Astrocyte of the spinal cord (primary cell): ENCODE data around the gene PLCH1.

Experiments
- DNase-seq: peaks from one replicate; pipeline ENCODE4 v3.0.0; 2011; ENCODE audit warnings: low read depth, low spot score
- H3K4me3 ChIP-seq: 2 replicates; pipeline ENCODE4 v1.5.1; 2011; ENCODE audit warnings: low read depth, mild to moderate bottlenecking, low read length, moderate library complexity
- CTCF ChIP-seq: IDR thresholded peaks from 2 replicates; pipeline ENCODE4 v1.5.1; 2012; ENCODE audit warnings: low read depth, mild to moderate bottlenecking, low read length, inconsistent platforms
- in situ Hi-C: cut with HindIII; loops from 2 replicates; pipeline ENCODE4 v1.10.0; 2017; ENCODE audit warnings: low sequenced_read_pairs

The PLCH1 gene

GRCh38 chr3:155568295-155568694, 176.6 kb downstream of the PLCH1 start:
- H3K4me3 ChIP-seq: no peak overlapping the region
- no peak for TF ChIP-seq CTCF
- in situ Hi-C loops: no loop called here
- DNase-seq: no peak

GRCh38 chr3:155560594-155560993, 184.3 kb downstream of the PLCH1 start:
- TF ChIP-seq CTCF: no peak
- no peak overlapping the region for H3K4me3 ChIP-seq
- no peak for DNase-seq
- in situ Hi-C loops: no loop called here

- no peak for DNase-seq
- no peak overlapping the region for H3K4me3 ChIP-seq
- in situ Hi-C loops: no loop called here
- no peak for TF ChIP-seq CTCF
Observed at GRCh38 chr3:155560135-155560534, 184.7 kb downstream of the PLCH1 start.

- in situ Hi-C loops: no loop called here
- DNase-seq: no peak
- no peak overlapping the region for H3K4me3 ChIP-seq
- no peak for TF ChIP-seq CTCF
Observed at GRCh38 chr3:155556531-155556930, 188.3 kb downstream of the PLCH1 start.

GRCh38 chr3:155555479-155556060, 189.3 kb downstream of the PLCH1 start:
- in situ Hi-C loops: no loop called here
- no peak for DNase-seq
- TF ChIP-seq CTCF: no peak
- H3K4me3 ChIP-seq: no peak overlapping the region

- DNase-seq: no peak
- in situ Hi-C loops: no loop called here
- H3K4me3 ChIP-seq: no peak overlapping the region
- no peak for TF ChIP-seq CTCF
Observed at GRCh38 chr3:155554777-155555451, 190.0 kb downstream of the PLCH1 start.
